ENCODE results near the gene NDUFS5.

- TF ChIP-seq HOXB5 (CRISPR knock-in tag; IDR thresholded peaks at IDR 0.05) (no peak), MAZ (IDR thresholded peaks at IDR 0.05; ENCODE audit: borderline replicate concordance, low read depth, low read length) (no peak), SMC3 (IDR thresholded peaks at IDR 0.05) (no peak), REST (IDR thresholded peaks at IDR 0.05) (no peak), POLR2A (IDR thresholded peaks at IDR 0.05; ENCODE audit: low read length) (no peak), CTCF (IDR thresholded peaks at IDR 0.05) (no peak), EHMT2 (IDR thresholded peaks at IDR 0.05; ENCODE audit: low read depth) (no peak), NFE2L2 (conservative IDR thresholded peaks at IDR 0.05; ENCODE audit: low read length) (no peak), MYC (IDR thresholded peaks at IDR 0.05; ENCODE audit: borderline replicate concordance, low read length) (no peak), RARB (CRISPR knock-in tag; IDR thresholded peaks at IDR 0.05) (no peak)
- TF ChIP-seq, protein P1, sequence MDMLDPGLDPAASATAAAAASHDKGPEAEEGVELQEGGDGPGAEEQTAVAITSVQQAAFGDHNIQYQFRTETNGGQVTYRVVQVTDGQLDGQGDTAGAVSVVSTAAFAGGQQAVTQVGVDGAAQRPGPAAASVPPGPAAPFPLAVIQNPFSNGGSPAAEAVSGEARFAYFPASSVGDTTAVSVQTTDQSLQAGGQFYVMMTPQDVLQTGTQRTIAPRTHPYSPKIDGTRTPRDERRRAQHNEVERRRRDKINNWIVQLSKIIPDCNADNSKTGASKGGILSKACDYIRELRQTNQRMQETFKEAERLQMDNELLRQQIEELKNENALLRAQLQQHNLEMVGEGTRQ (IDR thresholded peaks at IDR 0.05) = no peak
Observed at GRCh38 chr1:39050001-39050400, 23.9 kb downstream of the NDUFS5 start.
